NCI-H2029 treated with DMSO at 0.1 percent for 48 hours (cell line): ENCODE results near the gene GIMAP5.

Source experiments
- DNase-seq: peaks from one replicate; lab custom pipeline; 2025; lab: John Stamatoyannopoulos, UW

The GIMAP5 gene

DNA sequence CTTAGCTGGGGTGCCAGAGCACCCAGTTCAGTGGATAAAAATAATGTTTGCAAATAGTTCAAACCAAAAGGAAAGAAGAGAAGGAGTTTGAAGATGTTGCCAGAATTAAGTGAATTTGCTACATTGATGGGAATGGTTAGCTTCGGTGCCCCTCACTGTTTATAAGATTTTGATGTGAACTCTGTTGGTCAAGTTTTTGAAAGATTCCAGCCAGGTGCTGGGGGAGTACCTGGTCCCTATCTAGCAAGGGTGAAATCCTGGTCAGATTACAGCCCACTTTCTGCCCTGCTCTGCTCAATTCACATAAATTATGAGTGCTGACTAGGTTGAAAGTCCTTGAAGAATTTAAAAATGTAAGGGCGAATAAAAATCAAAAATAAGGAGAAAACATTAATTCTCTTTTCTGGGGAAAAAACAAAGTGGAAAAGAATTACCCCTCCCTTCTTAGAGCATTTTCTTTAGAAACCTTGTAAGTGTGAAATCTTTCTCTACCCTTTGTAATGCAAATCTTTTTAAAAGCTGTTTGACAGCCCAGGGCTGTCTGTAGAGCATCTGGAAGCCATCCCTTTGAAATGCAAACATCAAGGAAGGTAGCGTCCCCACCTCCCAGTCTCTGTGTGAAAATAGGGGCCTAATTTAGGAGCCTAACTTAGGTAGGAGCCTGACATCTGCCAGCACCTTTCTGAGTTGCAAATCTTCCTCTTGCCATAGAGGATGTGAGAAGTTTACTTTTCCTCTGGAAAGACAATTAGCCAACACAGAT lies 1.4 kb upstream of the GIMAP5 start:
- no peak for DNase-seq

DNA sequence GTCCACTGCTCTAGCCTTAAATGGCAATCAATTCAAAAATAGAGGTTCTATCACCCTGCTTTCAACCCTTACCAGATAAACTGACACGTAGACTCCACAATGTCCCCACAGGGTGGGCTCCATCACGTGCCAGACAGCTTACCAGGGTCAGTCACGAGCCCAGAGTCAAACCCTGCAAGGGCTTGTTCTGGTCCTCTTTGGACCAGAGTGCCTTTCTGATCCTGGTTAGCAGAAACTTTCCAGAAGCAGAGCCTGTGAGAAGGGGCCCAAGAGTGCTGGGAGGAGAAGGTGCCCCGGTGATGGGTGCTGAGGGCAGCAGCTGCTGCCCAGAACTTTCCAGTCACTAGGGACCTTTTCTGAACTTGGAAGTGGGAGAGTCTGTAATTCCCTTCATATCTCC lies 354 bp upstream of the GIMAP5 start:
- no peak for DNase-seq

DNA sequence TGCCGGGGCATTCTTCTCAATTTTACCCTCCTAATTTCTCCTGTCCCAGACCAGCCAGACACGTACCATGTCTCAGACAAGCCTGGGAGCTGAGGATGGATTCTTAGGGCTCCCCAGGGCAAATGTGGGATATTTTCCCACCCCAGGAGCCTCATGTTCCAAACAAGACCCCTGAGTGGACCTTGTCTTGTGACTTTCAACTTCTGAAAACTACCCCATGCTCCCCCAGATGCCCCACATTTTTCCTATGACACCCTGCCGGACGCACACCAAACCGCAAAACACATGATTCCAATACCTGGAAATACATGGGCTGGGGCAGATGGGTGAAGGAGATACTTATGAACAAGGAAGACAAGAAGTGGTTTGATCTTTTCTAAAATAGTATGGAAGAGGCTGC lies 874 bp downstream of the GIMAP5 start:
- no peak for DNase-seq

DNA sequence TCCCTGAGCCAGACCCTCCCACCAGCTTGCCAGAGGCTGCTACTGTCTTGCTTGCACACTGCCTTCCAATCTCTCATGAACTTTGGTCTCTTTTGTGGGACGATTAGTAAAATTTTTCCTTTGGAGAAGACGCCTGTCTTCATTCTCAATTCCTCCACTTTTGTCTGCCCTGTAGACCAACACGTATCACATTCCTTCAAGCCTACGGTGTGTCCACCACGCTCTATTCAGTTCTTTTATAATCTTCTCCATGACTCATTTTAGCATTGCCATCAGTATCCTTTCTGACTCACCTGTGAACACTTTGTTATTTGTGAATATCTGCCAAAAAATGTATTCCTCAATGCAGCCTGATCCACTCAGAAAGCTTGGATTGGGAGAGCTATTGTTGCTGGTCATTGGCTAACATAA lies 1.4 kb downstream of the GIMAP5 start:
- DNase-seq = no peak

DNA sequence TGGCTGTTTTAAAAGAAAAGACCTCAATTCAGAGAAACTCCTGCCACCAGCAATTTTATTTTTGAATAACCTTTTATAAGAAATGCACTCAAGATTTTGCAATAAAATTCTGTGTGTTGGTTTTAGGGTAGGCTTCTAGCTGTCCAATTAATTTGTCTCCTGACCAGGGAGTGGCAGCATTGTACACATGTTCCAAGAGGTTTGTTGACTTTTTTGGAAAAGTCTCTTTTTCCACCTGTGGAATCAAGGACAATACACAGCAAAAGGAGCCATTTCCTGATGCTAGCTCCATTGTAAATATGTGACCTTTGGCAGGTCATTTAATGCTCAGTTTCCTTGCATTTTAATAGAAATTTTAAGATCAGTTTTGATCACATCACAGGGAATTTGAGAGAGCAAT lies 1.8 kb downstream of the GIMAP5 start:
- DNase-seq = no peak

DNA sequence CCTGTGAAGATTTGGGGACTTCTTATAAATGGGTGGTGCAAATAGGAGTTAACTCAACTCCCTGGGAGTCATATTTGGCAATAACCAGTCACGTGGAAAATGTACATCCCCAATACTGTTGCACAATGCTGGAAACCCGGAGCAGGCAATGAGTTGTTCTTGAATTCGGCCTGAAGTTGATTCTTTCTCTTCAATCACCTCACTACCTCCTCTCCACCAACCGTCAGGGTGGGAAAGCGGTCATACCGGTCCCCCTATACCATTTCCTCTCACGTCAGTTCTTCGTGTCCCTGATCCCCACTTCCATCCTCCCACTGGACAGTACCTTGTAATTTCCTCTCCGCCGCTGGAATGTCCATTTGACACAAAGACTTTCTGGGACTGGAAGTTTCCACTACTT lies 2.8 kb downstream of the GIMAP5 start:
- DNase-seq = no peak

DNA sequence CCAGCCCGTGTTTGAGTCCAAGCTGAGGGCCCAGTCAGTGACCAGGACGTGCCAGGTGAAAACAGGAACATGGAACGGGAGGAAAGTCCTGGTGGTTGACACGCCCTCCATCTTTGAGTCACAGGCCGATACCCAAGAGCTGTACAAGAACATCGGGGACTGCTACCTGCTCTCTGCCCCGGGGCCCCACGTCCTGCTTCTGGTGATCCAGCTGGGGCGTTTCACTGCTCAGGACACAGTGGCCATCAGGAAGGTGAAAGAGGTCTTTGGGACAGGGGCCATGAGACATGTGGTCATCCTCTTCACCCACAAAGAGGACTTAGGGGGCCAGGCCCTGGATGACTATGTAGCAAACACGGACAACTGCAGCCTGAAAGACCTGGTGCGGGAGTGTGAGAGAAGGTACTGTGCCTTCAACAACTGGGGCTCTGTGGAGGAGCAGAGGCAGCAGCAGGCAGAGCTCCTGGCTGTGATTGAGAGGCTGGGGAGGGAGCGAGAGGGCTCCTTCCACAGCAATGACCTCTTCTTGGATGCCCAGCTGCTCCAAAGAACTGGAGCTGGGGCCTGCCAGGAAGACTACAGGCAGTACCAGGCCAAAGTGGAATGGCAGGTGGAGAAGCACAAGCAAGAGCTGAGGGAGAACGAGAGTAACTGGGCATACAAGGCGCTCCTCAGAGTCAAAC lies 5.2 kb downstream of the GIMAP5 start:
- DNase-seq = no peak

DNA sequence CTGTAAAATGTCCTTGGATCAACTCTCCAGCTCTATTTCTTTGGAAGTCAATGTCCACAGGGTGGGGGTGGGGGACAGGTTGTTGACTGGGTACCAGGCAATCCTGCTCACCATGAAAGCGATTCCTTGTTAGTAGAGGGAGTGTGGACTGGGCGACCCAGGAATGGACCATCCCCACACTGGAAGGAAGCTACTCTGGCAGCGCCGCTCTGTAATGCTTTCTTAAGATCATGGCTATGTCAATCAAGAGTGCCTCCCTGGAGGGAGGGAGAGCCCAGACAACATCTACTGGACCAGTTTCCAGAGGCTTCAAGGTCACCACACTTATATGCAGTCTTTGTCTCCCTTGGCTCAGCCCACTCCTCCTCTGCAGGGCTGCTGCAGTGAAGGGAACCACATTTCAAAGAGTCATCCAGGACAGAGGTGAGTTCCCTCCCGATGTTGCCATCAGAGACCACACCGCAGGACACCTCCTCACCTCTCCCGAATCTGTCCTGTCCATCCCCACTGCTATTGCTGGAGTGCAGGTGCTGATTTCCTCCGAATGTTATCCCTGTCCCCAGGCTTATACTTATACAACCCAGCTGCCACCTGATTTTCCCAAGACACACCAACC lies 6.9 kb downstream of the GIMAP5 start:
- DNase-seq = no peak

DNA sequence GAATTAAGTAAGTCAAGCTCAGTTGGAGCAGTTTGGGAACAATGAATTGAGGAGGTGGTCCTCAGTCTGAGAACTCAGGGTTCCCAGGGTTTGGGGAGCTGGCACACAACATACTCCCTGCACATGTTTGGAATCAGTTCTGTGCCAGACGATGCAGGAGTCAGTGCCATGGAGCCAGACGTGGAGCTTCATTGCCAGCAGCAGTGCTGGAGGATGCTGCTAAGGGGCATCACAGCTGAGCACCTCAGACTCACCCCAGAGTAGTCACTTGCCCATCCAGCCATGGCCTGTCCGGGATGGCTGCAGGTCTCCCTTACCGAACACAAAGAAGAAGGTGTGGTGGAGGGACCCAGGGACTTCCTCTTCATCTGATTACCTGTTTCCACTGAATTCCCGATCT lies 7.9 kb downstream of the GIMAP5 start:
- no peak for DNase-seq

DNA sequence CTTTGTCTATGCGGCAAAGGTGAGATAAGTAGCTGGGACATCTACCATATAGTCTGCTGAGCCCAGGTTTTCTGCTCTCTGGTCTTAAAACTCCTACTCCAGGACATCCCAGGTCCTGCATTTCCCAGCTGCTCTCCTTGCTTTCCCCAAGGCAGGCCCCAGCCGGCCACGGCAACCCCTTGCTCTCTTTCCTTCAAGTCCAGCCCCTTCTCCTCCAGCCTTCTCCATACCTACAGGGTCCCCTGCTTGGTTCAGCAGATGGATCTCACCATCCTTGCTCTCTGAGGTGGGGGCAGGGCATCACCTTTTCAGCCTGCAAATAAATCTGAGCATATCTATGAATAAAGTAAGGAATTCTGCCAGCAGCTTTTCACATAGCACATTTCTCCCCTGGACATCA lies 8.7 kb downstream of the GIMAP5 start:
- no peak for DNase-seq

DNA sequence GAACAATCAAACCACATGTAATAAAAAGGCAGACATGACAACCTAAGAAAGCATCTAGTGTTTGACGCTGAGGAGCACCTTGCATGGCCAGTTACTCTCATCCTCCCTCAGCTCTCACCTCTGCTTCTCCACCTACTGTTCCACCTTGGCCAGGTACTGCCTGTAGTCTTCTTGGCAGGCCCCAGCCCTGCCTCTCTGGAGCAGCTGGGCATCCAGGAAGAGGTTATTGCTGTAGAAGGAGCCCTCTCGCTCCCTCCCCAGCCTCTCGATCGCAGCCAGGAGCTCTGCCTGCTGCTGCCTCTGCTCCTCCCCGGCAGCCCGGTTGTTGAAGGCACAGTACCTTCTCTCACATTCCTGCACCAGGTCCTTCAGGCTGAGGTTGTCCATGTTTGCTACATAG lies 9.7 kb downstream of the GIMAP5 start:
- no peak for DNase-seq

DNA sequence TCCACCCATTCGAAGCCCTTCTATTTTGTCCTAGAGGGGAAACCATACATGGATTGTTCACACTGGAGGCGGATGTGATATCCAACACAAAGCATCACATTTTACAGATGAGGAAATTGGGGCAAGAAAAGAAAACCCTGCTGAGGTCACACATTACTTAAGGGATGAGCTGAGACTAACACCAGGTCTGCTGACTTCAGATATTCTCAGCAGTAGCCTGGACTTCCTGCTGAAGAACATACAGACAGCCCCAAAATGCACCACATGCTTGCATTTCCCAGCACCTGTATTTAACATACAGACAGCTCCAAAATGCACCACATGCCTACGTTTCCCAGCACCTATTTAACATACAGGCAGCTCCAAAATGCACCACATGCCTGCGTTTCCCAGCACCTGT lies 11.2 kb downstream of the GIMAP5 start:
- no peak for DNase-seq

DNA sequence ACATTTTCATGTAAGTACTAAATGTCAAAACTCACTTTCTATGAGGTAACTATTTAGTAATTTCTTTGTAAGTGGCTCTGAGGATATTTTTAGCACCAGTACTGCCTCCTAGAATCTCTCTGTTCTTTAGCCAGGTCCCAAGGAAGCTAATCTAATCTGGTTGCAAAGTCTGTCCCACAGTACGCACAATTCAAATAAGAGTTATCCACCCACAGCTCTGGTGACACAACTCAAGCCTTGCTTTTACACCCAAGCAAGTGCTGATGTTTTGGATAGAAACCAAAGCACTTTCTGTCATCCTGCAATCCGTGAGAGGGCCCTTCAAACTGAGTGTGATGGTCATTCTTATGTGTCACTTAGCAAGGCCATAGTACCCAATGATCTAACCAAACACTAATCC lies 14.5 kb downstream of the GIMAP5 start:
- no peak for DNase-seq

DNA sequence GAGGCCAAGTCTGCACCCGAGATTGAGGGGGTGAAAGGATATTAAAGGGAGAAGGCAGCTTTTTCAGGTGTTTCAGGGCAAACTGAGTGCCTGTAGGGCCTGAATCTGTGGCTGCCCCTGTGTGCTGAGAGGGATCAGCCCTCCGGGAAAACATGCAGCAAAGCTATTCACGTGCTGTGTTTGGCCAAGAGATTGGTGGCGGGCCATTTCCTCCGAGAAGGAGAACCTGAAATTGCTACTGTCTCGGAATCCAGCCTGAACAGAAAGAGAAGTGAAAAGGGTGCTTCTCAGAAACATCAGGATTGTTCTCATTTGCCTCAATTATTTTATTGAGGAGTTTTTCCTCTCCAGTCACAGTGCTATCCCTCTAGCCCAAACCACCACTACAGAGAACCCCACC lies 16.0 kb downstream of the GIMAP5 start:
- DNase-seq = no peak

DNA sequence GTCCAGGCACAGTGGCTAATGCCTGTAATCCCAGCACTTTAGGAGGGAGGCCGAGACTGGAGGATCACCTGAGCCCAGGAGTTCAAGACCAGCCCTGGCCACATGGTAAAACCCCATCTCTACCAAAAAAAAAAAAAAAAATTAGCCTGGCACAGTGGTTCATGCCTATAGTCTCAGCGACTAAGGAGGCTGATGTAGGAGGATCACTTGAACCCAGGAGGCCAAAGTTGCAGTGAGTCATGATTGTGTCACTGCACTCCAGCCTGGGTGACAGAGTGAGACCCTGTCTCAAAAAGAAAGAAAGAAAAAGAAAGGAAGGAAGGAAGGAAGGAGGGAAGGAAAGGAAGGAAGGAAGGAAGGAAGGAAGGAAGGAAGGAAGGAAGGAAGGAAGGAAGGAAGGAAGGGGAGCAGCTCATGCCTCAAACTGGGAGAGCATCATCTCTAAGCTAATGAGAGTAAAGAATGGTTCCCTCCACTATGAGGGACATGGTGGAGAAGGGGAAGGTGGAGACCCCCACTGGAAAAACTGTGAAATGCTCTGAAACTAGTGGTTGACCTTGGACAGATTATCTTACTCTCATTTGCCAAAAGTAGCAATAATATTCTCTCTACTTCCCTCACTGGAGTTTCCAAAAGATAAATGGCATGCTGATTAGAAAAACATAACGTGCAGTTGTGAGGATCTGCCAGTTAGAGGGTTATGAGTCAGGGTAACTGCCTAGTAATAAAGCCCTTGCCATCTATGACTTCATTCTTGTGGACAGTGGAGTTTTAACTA lies 16.8 kb downstream of the GIMAP5 start:
- no peak for DNase-seq

DNA sequence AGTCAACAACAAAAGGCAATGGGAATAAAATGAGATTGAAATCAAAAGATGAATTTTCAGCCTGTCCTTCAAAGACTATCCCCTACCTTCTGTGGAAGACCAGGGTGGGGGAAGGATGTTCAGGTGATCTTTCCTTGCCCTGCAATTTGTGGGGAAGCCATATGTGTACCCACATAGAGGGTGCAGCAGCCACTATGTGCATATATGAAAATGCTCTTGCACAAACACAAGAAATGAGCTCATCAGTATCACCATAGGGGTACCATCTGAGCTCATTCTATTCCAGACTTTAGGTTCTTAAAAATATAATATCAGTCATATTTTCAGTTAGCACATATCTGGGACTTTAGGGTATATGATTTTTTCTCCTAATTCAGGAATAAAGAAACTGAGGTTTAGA lies 17.7 kb downstream of the GIMAP5 start:
- no peak for DNase-seq

DNA sequence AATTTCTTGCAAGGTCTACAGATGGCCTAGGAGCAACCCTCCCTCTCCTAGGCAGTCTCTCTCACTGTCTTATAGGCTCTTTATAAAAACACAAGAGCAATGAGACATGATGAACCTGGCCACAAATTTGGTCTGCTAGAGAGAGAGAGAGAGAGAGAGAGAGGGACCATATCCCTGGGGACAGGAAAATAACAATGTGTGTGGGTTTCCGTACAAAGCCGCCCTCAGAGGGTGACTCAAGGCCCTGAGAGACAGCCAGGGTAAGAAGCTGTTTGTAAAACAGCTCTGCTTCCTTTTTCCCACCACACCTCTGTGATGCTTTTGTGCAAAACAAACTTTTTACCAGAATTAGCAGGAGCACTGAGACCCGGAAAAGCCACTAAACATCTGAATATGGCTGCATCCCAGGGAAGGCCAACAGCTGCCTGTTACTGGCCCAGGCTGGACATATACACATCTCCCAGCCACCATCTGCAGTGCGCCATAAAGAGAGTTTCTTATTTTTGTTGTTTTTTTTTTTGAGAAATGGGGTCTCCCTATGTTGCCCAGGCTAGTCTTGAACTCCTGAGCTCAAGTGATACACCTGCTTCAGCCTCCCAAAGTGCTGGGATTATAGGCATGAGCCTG lies 18.4 kb downstream of the GIMAP5 start:
- DNase-seq = no peak

DNA sequence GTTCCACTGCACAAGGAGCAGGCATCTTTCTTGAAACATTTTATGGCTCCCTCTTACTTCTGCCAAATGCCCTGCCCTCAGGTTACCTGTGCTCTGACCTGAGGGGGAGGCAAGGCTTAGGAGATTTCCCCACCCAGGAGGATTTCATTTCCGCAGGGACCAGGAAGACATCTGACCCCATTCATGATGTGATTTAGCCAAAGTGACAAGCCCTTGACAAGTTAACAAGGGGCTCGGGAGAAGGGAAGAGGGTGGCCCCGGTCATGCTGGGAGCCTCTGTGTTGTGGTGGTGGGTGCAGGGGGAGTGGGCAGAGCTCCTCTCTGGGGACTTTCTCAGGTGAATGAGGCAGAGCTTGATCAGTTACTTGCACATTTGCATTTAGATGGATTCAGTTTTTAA lies 18.9 kb downstream of the GIMAP5 start:
- DNase-seq = no peak

DNA sequence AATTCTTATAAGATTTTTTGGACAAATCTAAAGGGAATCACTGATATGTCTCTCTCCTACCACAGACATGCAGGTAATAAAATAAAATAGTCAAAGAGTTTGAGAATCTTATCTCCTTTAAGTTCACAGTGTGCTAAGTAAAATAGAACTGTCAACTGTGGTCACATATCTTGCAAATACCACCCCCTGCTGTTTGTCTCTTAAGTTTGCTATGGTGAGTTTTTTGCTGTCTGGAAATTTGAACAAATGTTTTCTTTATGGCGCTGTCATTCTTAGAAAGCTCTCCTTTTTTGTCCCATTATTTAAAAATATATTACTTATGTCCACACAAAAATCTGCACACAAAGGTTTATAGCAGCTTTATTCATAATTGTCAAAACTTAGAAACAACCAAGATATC lies 19.6 kb downstream of the GIMAP5 start:
- DNase-seq = no peak

DNA sequence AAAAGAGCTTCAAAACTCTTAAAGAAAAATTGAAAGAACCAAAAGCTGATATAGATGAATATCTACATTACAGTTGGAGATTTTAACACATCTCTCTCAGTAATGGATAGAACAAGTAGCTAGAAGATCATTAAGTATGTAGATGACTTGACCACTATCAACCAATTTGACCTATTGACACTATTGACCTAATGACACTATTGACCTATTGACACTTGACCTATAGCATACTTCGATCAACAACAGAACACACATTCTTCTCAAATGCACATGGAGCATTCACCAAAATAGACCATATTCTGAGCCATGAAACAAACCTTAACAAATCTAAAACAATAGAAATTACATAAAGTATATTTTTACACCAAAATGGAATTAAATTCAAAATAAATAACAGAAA lies 22.3 kb downstream of the GIMAP5 start:
- no peak for DNase-seq

DNA sequence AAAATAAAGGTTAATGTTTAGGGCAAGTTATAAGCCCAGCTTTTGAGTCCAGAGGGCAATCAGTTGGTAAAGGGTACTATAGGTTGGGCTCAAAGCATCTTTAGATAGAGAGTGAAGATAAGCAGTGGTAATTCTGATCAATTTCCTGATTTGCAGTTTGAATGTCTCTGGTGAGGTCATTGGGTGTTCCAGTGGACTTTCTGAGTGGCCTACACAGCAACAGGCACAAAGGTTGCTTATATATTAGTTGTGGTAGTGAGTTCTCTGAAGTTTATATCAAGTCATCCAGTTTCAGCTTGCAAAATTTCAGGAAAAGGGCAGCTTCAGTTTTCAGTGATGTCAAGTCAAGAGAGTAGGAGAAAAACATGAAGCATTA lies 29.1 kb downstream of the GIMAP5 start:
- no peak for DNase-seq

DNA sequence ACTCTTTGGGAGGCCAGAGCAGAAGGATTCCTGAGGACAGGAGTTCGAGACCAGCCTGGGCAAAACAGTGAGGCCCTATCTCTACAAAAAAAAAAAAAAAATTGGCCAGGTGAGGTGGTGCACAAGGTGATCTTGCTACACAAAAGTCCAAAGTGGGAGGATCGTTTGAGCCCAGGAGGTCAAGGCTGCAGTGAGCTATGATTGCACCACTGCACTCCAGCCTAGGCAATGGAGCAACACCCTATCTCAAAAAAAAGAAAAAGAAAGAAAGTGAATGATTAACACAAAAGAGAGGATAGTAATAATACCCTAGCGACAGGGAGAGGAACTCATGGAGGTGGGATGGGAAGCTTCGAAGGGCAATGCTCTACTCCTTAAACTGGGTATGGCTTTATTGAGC lies 32.5 kb downstream of the GIMAP5 start:
- DNase-seq = no peak
